ENCODE data around the gene ATP6V1C2.
"Not testable (repeated sequence)": the region's sequence is repeated elsewhere in the genome, so short reads cannot be mapped to it uniquely, and the experiment has no call there.

ATP6V1C2 gene

GRCh38 chr2:10812362-10813162 is 91.1 kb downstream of the ATP6V1C2 start, which contains the start of gene PDIA6:
PDIA6 (minus strand) TSS chr2:10812785; CDS start chr2:10812696, 89 bp downstream.
- Histone ChIP-seq H3K4me2 (ENCODE audit: insufficient read depth, low read length, poor library complexity, severe bottlenecking) (peak within 1 kb of the TSS; percentile 88), H4K8ac (ENCODE audit: low read depth, low read length) (no peak within 1 kb of the TSS), H2BK120ac (ENCODE audit: low read depth, low read length) (no peak within 1 kb of the TSS), H3K4ac (ENCODE audit: low read length) (no peak within 1 kb of the TSS), H3K14ac (ENCODE audit: low read length) (peak within 1 kb of the TSS; percentile 76), H2BK5ac (ENCODE audit: low read length) (peak within 1 kb of the TSS; percentile 93), H2BK12ac (ENCODE audit: low read length) (peak within 1 kb of the TSS; percentile 4), H3K4me1 (ENCODE audit: control insufficient read depth in 2 of 2, insufficient read depth in 1 of 2, low read depth in 1 of 2, low read length in 2 of 2) (peaks cover 11 to 20% of the 10 kb centered on the region in 2 donors), H2AFZ (ENCODE audit: low read length) (peak within 1 kb of the TSS; percentile 91), H3K23ac (ENCODE audit: low read depth, low read length, poor library complexity) (peak within 1 kb of the TSS; percentile 100), H3K36me3 (replicated peaks in 1 of 2; ENCODE audit: control insufficient read depth in 2 of 2, insufficient read depth in 2 of 2, low read length in 2 of 2) (peaks cover 0 to 24% of the 10 kb centered on the region in 2 donors), H2AK5ac (ENCODE audit: low read depth, low read length) (peak within 1 kb of the TSS; percentile 42), H3K27me3 (ENCODE audit: control insufficient read depth in 3 of 3, insufficient read depth in 3 of 3, low read depth in 1 of 3, low read length in 3 of 3) (peaks cover 0 to 7% (median 0%) of the 10 kb centered on the region in 3 experiments), H3K9me3 (replicated peaks in 1 of 2; ENCODE audit: control insufficient read depth in 2 of 2, insufficient read depth in 1 of 2, low read depth in 1 of 2, low read length in 2 of 2) (no peaks in the 10 kb centered on the region), H3K9ac (ENCODE audit: low read depth, low read length, poor library complexity) (peak within 1 kb of the TSS; percentile 89), H3K4me3 (ENCODE audit: low read length in 2 of 2) (peak within 1 kb of the TSS; percentile 76 to 93), H3K79me1 (ENCODE audit: low read depth, low read length) (peaks cover 7% of the 10 kb centered on the region), H4K91ac (ENCODE audit: low read depth, low read length, poor library complexity) (no peak within 1 kb of the TSS), H3K18ac (ENCODE audit: low read length) (peak within 1 kb of the TSS; percentile 94), H2BK15ac (ENCODE audit: low read length) (peak within 1 kb of the TSS; percentile 72), H3K27ac (replicated peaks; ENCODE audit: low read length) (peak within 1 kb of the TSS; percentile 85)
- no CpG with 5 or more reads among the region's 98 CpGs for WGBS, 2 donors (ENCODE audit: extremely low coverage in 2 of 2, insufficient read length in 2 of 2, insufficient replicate concordance in 1 of 2)
- DNase-seq (ENCODE audit: low spot score) = peak; percentile 96

- H3K9ac ChIP-seq (ENCODE audit: low read depth, low read length, poor library complexity) = not testable (repeated sequence)
Measured at GRCh38 chr2:10813163-10814138, 92.0 kb downstream of the ATP6V1C2 start.

GRCh38 chr2:10814142-10814541 is 92.7 kb downstream of the ATP6V1C2 start:
- Histone ChIP-seq H2BK120ac (ENCODE audit: low read depth, low read length) (no peak overlapping the region), H3K4me1 (ENCODE audit: control insufficient read depth in 2 of 2, insufficient read depth in 1 of 2, low read depth in 1 of 2, low read length in 2 of 2) (peaks cover 11 to 20% of the 10 kb centered on the region in 2 donors), H3K36me3 (replicated peaks in 1 of 2; ENCODE audit: control insufficient read depth in 2 of 2, insufficient read depth in 2 of 2, low read length in 2 of 2) (peaks cover 0 to 11% of the 10 kb centered on the region in 2 donors), H3K4me2 (ENCODE audit: insufficient read depth, low read length, poor library complexity, severe bottlenecking) (no peak overlapping the region), H2AK5ac (ENCODE audit: low read depth, low read length) (no peak overlapping the region), H3K14ac (ENCODE audit: low read length) (no peak overlapping the region), H4K8ac (ENCODE audit: low read depth, low read length) (no peak overlapping the region), H2BK12ac (ENCODE audit: low read length) (no peak overlapping the region), H3K79me1 (ENCODE audit: low read depth, low read length) (peaks cover 7% of the 10 kb centered on the region), H3K18ac (ENCODE audit: low read length) (no peak overlapping the region), H3K4me3 (ENCODE audit: low read length in 2 of 2) (no peak overlapping the region), H3K27ac (replicated peaks; ENCODE audit: low read length) (no peak overlapping the region), H3K4ac (ENCODE audit: low read length) (no peak overlapping the region), H3K23ac (ENCODE audit: low read depth, low read length, poor library complexity) (no peak overlapping the region), H4K91ac (ENCODE audit: low read depth, low read length, poor library complexity) (no peak overlapping the region), H2AFZ (ENCODE audit: low read length) (peak overlapping the region; percentile 88), H2BK5ac (ENCODE audit: low read length) (no peak overlapping the region), H3K9ac (ENCODE audit: low read depth, low read length, poor library complexity) (no peak overlapping the region), H3K27me3 (ENCODE audit: control insufficient read depth in 3 of 3, insufficient read depth in 3 of 3, low read depth in 1 of 3, low read length in 3 of 3) (peaks cover 0 to 13% (median 0%) of the 10 kb centered on the region in 3 experiments), H3K9me3 (replicated peaks in 1 of 2; ENCODE audit: control insufficient read depth in 2 of 2, insufficient read depth in 1 of 2, low read depth in 1 of 2, low read length in 2 of 2) (no peaks in the 10 kb centered on the region), H2BK15ac (ENCODE audit: low read length) (no peak overlapping the region)
- no peak for DNase-seq (ENCODE audit: low spot score)
- WGBS, 2 donors (ENCODE audit: extremely low coverage in 2 of 2, insufficient read length in 2 of 2, insufficient replicate concordance in 1 of 2) = no CpG with 5 or more reads among the region's 10 CpGs

More at GRCh38 chr2:10813163-10814138, 92.0 kb downstream of the ATP6V1C2 start:
- not testable (repeated sequence) for H3K14ac ChIP-seq (ENCODE audit: low read length); H3K27ac ChIP-seq (replicated peaks; ENCODE audit: low read length); H3K9me3 ChIP-seq (replicated peaks in 1 of 2; ENCODE audit: control insufficient read depth in 2 of 2, insufficient read depth in 1 of 2, low read depth in 1 of 2, low read length in 2 of 2); H2BK120ac ChIP-seq (ENCODE audit: low read depth, low read length); H3K79me1 ChIP-seq (ENCODE audit: low read depth, low read length); H4K91ac ChIP-seq (ENCODE audit: low read depth, low read length, poor library complexity); DNase-seq (ENCODE audit: low spot score); H2BK5ac ChIP-seq (ENCODE audit: low read length); H2AK5ac ChIP-seq (ENCODE audit: low read depth, low read length); H3K27me3 ChIP-seq (ENCODE audit: control insufficient read depth in 3 of 3, insufficient read depth in 3 of 3, low read depth in 1 of 3, low read length in 3 of 3); H3K4ac ChIP-seq (ENCODE audit: low read length); H4K8ac ChIP-seq (ENCODE audit: low read depth, low read length)
- peak overlapping the region; percentile 91 for H2AFZ ChIP-seq (ENCODE audit: low read length)
- H3K4me2 ChIP-seq (ENCODE audit: insufficient read depth, low read length, poor library complexity, severe bottlenecking) = peak overlapping the region; percentile 58
- peaks cover 0 to 15% of the 10 kb centered on the region in 2 donors for H3K36me3 ChIP-seq (replicated peaks in 1 of 2; ENCODE audit: control insufficient read depth in 2 of 2, insufficient read depth in 2 of 2, low read length in 2 of 2)
- H2BK12ac ChIP-seq (ENCODE audit: low read length) = peak overlapping the region; percentile 4
- H2BK15ac ChIP-seq (ENCODE audit: low read length) = peak overlapping the region; percentile 45
- H3K4me1 ChIP-seq (ENCODE audit: control insufficient read depth in 2 of 2, insufficient read depth in 1 of 2, low read depth in 1 of 2, low read length in 2 of 2) = peaks cover 11 to 20% of the 10 kb centered on the region in 2 donors
- peak overlapping the region; percentile 74 for H3K18ac ChIP-seq (ENCODE audit: low read length)
- H3K23ac ChIP-seq (ENCODE audit: low read depth, low read length, poor library complexity) = peak overlapping the region; percentile 25
- peak overlapping the region; percentile 76 to 77 for H3K4me3 ChIP-seq (ENCODE audit: low read length in 2 of 2)
- no CpG with 5 or more reads among the region's 37 CpGs for WGBS, 2 donors (ENCODE audit: extremely low coverage in 2 of 2, insufficient read length in 2 of 2, insufficient replicate concordance in 1 of 2)

Data from neuronal stem cell (in vitro differentiated cells).